ENCODE data around the gene AVL9.

DNA sequence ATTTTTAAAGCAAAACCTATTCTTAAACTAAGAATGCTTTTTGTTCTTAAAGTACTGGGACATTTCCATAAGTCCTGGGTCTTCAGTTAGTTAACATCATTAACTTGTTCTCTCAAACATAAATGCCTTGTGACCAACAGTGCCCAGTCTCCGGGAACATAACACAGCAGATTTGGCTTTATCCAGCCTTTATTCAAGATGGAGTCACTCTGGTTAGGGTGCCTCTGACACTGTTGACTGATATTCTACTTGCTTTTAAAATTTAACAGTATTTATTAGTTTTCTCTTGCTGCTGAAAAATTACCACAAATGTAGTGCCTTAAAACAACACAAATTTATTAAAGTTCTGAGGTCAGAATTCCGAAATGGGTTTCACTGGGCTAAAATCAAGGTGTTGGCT is 44.1 kb downstream of the AVL9 start:
- TF ChIP-seq, protein P1, sequence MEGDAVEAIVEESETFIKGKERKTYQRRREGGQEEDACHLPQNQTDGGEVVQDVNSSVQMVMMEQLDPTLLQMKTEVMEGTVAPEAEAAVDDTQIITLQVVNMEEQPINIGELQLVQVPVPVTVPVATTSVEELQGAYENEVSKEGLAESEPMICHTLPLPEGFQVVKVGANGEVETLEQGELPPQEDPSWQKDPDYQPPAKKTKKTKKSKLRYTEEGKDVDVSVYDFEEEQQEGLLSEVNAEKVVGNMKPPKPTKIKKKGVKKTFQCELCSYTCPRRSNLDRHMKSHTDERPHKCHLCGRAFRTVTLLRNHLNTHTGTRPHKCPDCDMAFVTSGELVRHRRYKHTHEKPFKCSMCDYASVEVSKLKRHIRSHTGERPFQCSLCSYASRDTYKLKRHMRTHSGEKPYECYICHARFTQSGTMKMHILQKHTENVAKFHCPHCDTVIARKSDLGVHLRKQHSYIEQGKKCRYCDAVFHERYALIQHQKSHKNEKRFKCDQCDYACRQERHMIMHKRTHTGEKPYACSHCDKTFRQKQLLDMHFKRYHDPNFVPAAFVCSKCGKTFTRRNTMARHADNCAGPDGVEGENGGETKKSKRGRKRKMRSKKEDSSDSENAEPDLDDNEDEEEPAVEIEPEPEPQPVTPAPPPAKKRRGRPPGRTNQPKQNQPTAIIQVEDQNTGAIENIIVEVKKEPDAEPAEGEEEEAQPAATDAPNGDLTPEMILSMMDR (IDR thresholded peaks at IDR 0.05) = no peak
- TF ChIP-seq, protein P2, sequence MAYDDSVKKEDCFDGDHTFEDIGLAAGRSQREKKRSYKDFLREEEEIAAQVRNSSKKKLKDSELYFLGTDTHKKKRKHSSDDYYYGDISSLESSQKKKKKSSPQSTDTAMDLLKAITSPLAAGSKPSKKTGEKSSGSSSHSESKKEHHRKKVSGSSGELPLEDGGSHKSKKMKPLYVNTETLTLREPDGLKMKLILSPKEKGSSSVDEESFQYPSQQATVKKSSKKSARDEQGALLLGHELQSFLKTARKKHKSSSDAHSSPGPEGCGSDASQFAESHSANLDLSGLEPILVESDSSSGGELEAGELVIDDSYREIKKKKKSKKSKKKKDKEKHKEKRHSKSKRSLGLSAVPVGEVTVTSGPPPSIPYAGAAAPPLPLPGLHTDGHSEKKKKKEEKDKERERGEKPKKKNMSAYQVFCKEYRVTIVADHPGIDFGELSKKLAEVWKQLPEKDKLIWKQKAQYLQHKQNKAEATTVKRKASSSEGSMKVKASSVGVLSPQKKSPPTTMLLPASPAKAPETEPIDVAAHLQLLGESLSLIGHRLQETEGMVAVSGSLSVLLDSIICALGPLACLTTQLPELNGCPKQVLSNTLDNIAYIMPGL (CRISPR knock-in tag; IDR thresholded peaks at IDR 0.05; ENCODE audit: borderline replicate concordance) = no peak

All from A549 (cell line).